ENCODE data around the gene LGALS9. TPM values are rescaled to one million over a fixed set of nuclear protein-coding genes. Genes with fewer than 3 reads are reported as not detected.
A peak's percentile ranks its signal among the peaks of the same experiment; 100 is the strongest.

The LGALS9 gene
- total RNA-seq, 1 donor from 2014 or later = 34.3 TPM

- Histone ChIP-seq H3K9me3 (no peaks in the 10 kb centered on the region), H3K36me3 (peaks cover 0 to 8% of the 10 kb centered on the region in 2 donors), H3K4me3 (no peak overlapping the region), H3K4me1 (peaks cover 0 to 2% of the 10 kb centered on the region in 2 donors), H3K27me3 (no peaks in the 10 kb centered on the region), H3K27ac (no peak overlapping the region)
- TF ChIP-seq CTCF (IDR thresholded peaks at IDR 0.05) = no peak
- intact Hi-C loops (cut with DNase I) = loop anchor here (5.0 kb wide), 1 partner anchor 36 kb away; no protein-coding TSS in a partner anchor
- no peak for DNase-seq (ENCODE audit: low spot score in 2 of 2)
Observed at GRCh38 chr17:27598337-27599050, 32.5 kb upstream of the LGALS9 start.

- Histone ChIP-seq H3K9me3 (no peaks in the 10 kb centered on the region), H3K27me3 (no peaks in the 10 kb centered on the region), H3K4me3 (no peak overlapping the region), H3K27ac (no peak overlapping the region), H3K4me1 (peaks cover 0 to 2% of the 10 kb centered on the region in 2 donors), H3K36me3 (peaks cover 11 to 28% of the 10 kb centered on the region in 2 donors)
- no peak for TF ChIP-seq CTCF (IDR thresholded peaks at IDR 0.05)
- intact Hi-C loops (cut with DNase I) = loop anchor here (2.0 to 10.0 kb wide), 5 partner anchors 144 to 364 kb away; partner anchors contain the start of genes KSR1 and LYRM9
- DNase-seq (ENCODE audit: low spot score in 2 of 2) = no peak
Observed at GRCh38 chr17:27600471-27600870, 30.5 kb upstream of the LGALS9 start.

GRCh38 chr17:27601069-27601974, 29.7 kb upstream of the LGALS9 start:
- peak; percentile 82 to 91 (median 85) for TF ChIP-seq CTCF (IDR thresholded peaks at IDR 0.05)
- peaks cover 0 to 2% of the 10 kb centered on the region in 2 donors for H3K4me1 ChIP-seq
- peak in 1 of 2 donors; percentile 88 for DNase-seq (ENCODE audit: low spot score in 2 of 2)
- H3K4me3 ChIP-seq = no peak overlapping the region
- H3K36me3 ChIP-seq = peaks cover 19 to 36% of the 10 kb centered on the region in 2 donors
- intact Hi-C loops (cut with DNase I) = loop anchor here (1.0 to 10.0 kb wide), 7 partner anchors 107 to 365 kb away; partner anchors contain the start of genes KSR1 and LYRM9
- H3K9me3 ChIP-seq = no peaks in the 10 kb centered on the region
- H3K27me3 ChIP-seq = no peaks in the 10 kb centered on the region
- no peak overlapping the region for H3K27ac ChIP-seq

- intact Hi-C loops (cut with DNase I) = loop anchor here (1.0 to 10.0 kb wide), 7 partner anchors 108 to 365 kb away; partner anchors contain the start of genes KSR1 and LYRM9
- H3K4me3 ChIP-seq = no peak overlapping the region
- no peak for TF ChIP-seq CTCF (IDR thresholded peaks at IDR 0.05)
Observed at GRCh38 chr17:27601975-27602302, 29.0 kb upstream of the LGALS9 start.

GRCh38 chr17:27602721-27603420, 28.1 kb upstream of the LGALS9 start:
- peak in 1 of 2 donors; percentile 82 for DNase-seq (ENCODE audit: low spot score in 2 of 2)
- peaks cover 31 to 43% of the 10 kb centered on the region in 2 donors for H3K36me3 ChIP-seq
- intact Hi-C loops (cut with DNase I) = loop anchor here (1.0 to 10.0 kb wide), 3 partner anchors 48 to 292 kb away; partner anchors contain the start of gene LYRM9
- H3K27me3 ChIP-seq = no peaks in the 10 kb centered on the region
- no peak overlapping the region for H3K27ac ChIP-seq
- peak; percentile 80 to 94 (median 90) for TF ChIP-seq CTCF (IDR thresholded peaks at IDR 0.05)
- no peak overlapping the region for H3K4me3 ChIP-seq
- peaks cover 0 to 2% of the 10 kb centered on the region in 2 donors for H3K4me1 ChIP-seq
- no peaks in the 10 kb centered on the region for H3K9me3 ChIP-seq

More at GRCh38 chr17:27601975-27602302, 29.0 kb upstream of the LGALS9 start:
- Histone ChIP-seq H3K4me1 (peaks cover 0 to 2% of the 10 kb centered on the region in 2 donors), H3K9me3 (no peaks in the 10 kb centered on the region), H3K27me3 (no peaks in the 10 kb centered on the region), H3K36me3 (peaks cover 23 to 42% of the 10 kb centered on the region in 2 donors), H3K27ac (no peak overlapping the region)
- no peak for DNase-seq (ENCODE audit: low spot score in 2 of 2)

All from ascending aorta (tissue), 2 donors.